Measurements from ENCODE around the gene SULT1E1.

GRCh38 chr4:69831646-69832325 lies 28.2 kb downstream of the SULT1E1 start:
- TF ChIP-seq CTCF (IDR thresholded peaks at IDR 0.05; ENCODE audit: low read length) (0 out of 2 replicates have a peak, but pooled peaks have one; percentile 4), EZH2 (optimal IDR thresholded peaks at IDR 0.05; ENCODE audit: low read depth, low read length) (no peak)
